ENCODE results near the gene TIGD1. TPM values are rescaled to one million over a fixed set of nuclear protein-coding genes. Genes with fewer than 3 reads are reported as not detected.

TIGD1 gene
- total and polyA plus RNA-seq, 2 of the 13 experiments (the other 11 are each of a cell fraction or from before 2014, with no cell fraction given) = 3.5 to 9.5 TPM

- BruUV-seq (replicated peaks) = no TSS peak
- no peak for ATAC-seq
- WGBS (ENCODE audit: low lambda C conversion rate) = 91% methylated on average over 6 of the region's 6 CpGs
- H3K27me3 ChIP-seq (ENCODE audit: control insufficient read depth in 1 of 2, insufficient read depth in 2 of 2, low read length in 2 of 2) = no peaks in the 10 kb centered on the region
- no peaks in the 10 kb centered on the region for H3K79me2 ChIP-seq (ENCODE audit: insufficient read depth, low read length)
- DNase-seq (ENCODE audit: low spot score) = no peak
- TF ChIP-seq ZNF263 (CRISPR knock-in tag; IDR thresholded peaks at IDR 0.05) = no peak
- TF ChIP-seq MAFK (conservative IDR thresholded peaks at IDR 0.05 in 1 of 2, IDR thresholded peaks at IDR 0.05 in 1 of 2; ENCODE audit: low read length in 2 of 2) = peak; percentile 27 to 51; a peak in 2 of 4 replicates
- no peak for TF ChIP-seq ZNF280D (CRISPR knock-in tag; IDR thresholded peaks at IDR 0.05)
- TF ChIP-seq ATF1 (CRISPR knock-in tag; IDR thresholded peaks at IDR 0.05) = no peak
- in situ Hi-C loops (cut with HindIII; ENCODE audit: extremely low pct_ligation_motif_present, low pct_unique_long_range_greater_than_20kb) = no loop called here
- H2AFZ ChIP-seq (ENCODE audit: low read length) = no peak overlapping the region
- H4K20me1 ChIP-seq (ENCODE audit: insufficient read depth, low read length) = no peaks in the 10 kb centered on the region
- H3K27ac ChIP-seq (ENCODE audit: extremely low read length, insufficient read depth, low read length) = no peak overlapping the region
- H3K4me1 ChIP-seq (ENCODE audit: insufficient read depth, low read length) = peaks cover 18% of the 10 kb centered on the region; the same call in 1 of the 2 replicates
- FAIRE-seq = no peak
- H3K36me3 ChIP-seq (replicated peaks in 1 of 2; ENCODE audit: control insufficient read depth in 1 of 2, insufficient read depth in 2 of 2, low read length in 2 of 2) = peaks cover 8 to 32% of the 10 kb centered on the region in 2 experiments
- no peak overlapping the region for H3K4me3 ChIP-seq (replicated peaks in 1 of 3; ENCODE audit: insufficient read depth in 1 of 3, low read depth in 2 of 3, low read length in 3 of 3)
- ChIA-PET POLR2A (no interaction called here), CTCF (ENCODE audit: low intra/inter-chr PET ratio, low total read pairs) (no interaction called here)
- intact Hi-C loops (cut with micrococcal nuclease; ENCODE audit: unreplicated experiment) = no loop called here
- no peaks in the 10 kb centered on the region for H3K9me3 ChIP-seq (ENCODE audit: low read length)
- H3K4me2 ChIP-seq (ENCODE audit: low read depth, low read length) = no peak overlapping the region
- no peak overlapping the region for H3K9ac ChIP-seq (ENCODE audit: insufficient read depth, low read depth, low read length)
These were observed 30.3 kb upstream of the TIGD1 start for GRCh38 chr2:232580648-232580981.

- intact Hi-C loops (cut with micrococcal nuclease; ENCODE audit: unreplicated experiment) = no loop called here
- no peak for ATAC-seq
- no TSS peak for BruUV-seq (replicated peaks)
- peaks cover 37% of the 10 kb centered on the region for H3K4me1 ChIP-seq (ENCODE audit: insufficient read depth, low read length)
- peaks cover 8 to 26% of the 10 kb centered on the region in 2 experiments for H3K36me3 ChIP-seq (replicated peaks in 1 of 2; ENCODE audit: control insufficient read depth in 1 of 2, insufficient read depth in 2 of 2, low read length in 2 of 2)
- H4K20me1 ChIP-seq (ENCODE audit: insufficient read depth, low read length) = no peaks in the 10 kb centered on the region
- H3K4me2 ChIP-seq (ENCODE audit: low read depth, low read length) = no peak overlapping the region
- no peak for DNase-seq (ENCODE audit: low spot score)
- H3K79me2 ChIP-seq (ENCODE audit: insufficient read depth, low read length) = no peaks in the 10 kb centered on the region
- no peaks in the 10 kb centered on the region for H3K27me3 ChIP-seq (ENCODE audit: control insufficient read depth in 1 of 2, insufficient read depth in 2 of 2, low read length in 2 of 2)
- ChIA-PET POLR2A (interaction anchor here (0.6 kb wide), 1 partner anchor 7 kb away, joined by 3 read pairs; no protein-coding TSS in a partner anchor), CTCF (ENCODE audit: low intra/inter-chr PET ratio, low total read pairs) (no interaction called here)
- no peak overlapping the region for H2AFZ ChIP-seq (ENCODE audit: low read length)
- no peak overlapping the region for H3K4me3 ChIP-seq (replicated peaks in 1 of 3; ENCODE audit: insufficient read depth in 1 of 3, low read depth in 2 of 3, low read length in 3 of 3)
- H3K27ac ChIP-seq (ENCODE audit: extremely low read length, insufficient read depth, low read length) = no peak overlapping the region
- no peak overlapping the region for H3K9ac ChIP-seq (ENCODE audit: insufficient read depth, low read depth, low read length)
- FAIRE-seq = no peak
- no peaks in the 10 kb centered on the region for H3K9me3 ChIP-seq (ENCODE audit: low read length)
- 97% methylated on average over 2 of the region's 2 CpGs for WGBS (ENCODE audit: low lambda C conversion rate)
- in situ Hi-C loops (cut with HindIII; ENCODE audit: extremely low pct_ligation_motif_present, low pct_unique_long_range_greater_than_20kb) = no loop called here
- TF ChIP-seq ZNF781 (CRISPR knock-in tag; IDR thresholded peaks at IDR 0.05; ENCODE audit: borderline replicate concordance, not compliant biosample characterization) (no peak), ZNF574 (CRISPR knock-in tag; IDR thresholded peaks at IDR 0.05) (no peak), ZNF414 (CRISPR knock-in tag; IDR thresholded peaks at IDR 0.05) (no peak), MAFK (conservative IDR thresholded peaks at IDR 0.05 in 1 of 2, IDR thresholded peaks at IDR 0.05 in 1 of 2; ENCODE audit: low read length in 2 of 2) (peak; percentile 95 to 96), MAFF (IDR thresholded peaks at IDR 0.05; ENCODE audit: low read depth, low read length) (peak; percentile 91), UBTF (CRISPR knock-in tag; IDR thresholded peaks at IDR 0.05) (no peak)
These were observed 28.3 kb upstream of the TIGD1 start for GRCh38 chr2:232578626-232579025.
